HepG2 (cell line): ENCODE data around the gene C1QBP. TPM values are rescaled to one million over a fixed set of nuclear protein-coding genes. Genes with fewer than 3 reads are reported as not detected.
A peak's percentile ranks its signal among the peaks of the same experiment; 100 is the strongest.

Experiments
- NFATC3 ChIP-seq: sonication (generic); formaldehyde crosslinking; IDR thresholded peaks from 2 replicates; pipeline ENCODE4 v1.5.1; 2020; ENCODE audit warnings: mild to moderate bottlenecking, missing genetic modification reagents
- RBAK ChIP-seq: sonication (generic); formaldehyde crosslinking; IDR thresholded peaks from 2 replicates; pipeline ENCODE4 v1.5.1; 2020; ENCODE audit warnings: mild to moderate bottlenecking, missing genetic modification reagents
- SATB2 ChIP-seq: sonication (generic); formaldehyde crosslinking; IDR thresholded peaks from 2 replicates; pipeline ENCODE4 v1.5.0; 2020; ENCODE audit warnings: missing genetic modification reagents
- SP4 ChIP-seq: sonication (generic); formaldehyde crosslinking; IDR thresholded peaks from 2 replicates; pipeline ENCODE4 v1.8.1; 2023; ENCODE audit warnings: mild to moderate bottlenecking, missing genetic modification reagents
- TBL1XR1 ChIP-seq: fragments of 150-350 bp; IDR thresholded peaks from 2 replicates; pipeline ENCODE4 v1.6.1; 2014; ENCODE audit warnings: borderline replicate concordance, low read length; ENCODE audit not compliant: partially characterized antibody
- ZFP90 ChIP-seq: sonication (generic); formaldehyde crosslinking; IDR thresholded peaks from 2 replicates; pipeline ENCODE4 v1.8.0; 2022; ENCODE audit warnings: missing genetic modification reagents, mild to moderate bottlenecking, inconsistent platforms, borderline replicate concordance
- ZMYM4 ChIP-seq: sonication (generic); formaldehyde crosslinking; IDR thresholded peaks from 2 replicates; pipeline ENCODE4 v1.8.1; 2023; ENCODE audit warnings: mild to moderate bottlenecking, missing genetic modification reagents
- ZNF496 ChIP-seq: sonication (generic); formaldehyde crosslinking; IDR thresholded peaks from 2 replicates; pipeline ENCODE4 v1.8.1; 2023; ENCODE audit warnings: mild to moderate bottlenecking, moderate library complexity, missing genetic modification reagents; ENCODE audit not compliant: insufficient replicate concordance
- ZNF747 ChIP-seq: sonication (generic); formaldehyde crosslinking; IDR thresholded peaks from 2 replicates; pipeline ENCODE4 v1.8.1; 2023; ENCODE audit warnings: missing genetic modification reagents, mild to moderate bottlenecking, borderline replicate concordance
- ZNF879 ChIP-seq: sonication (generic); formaldehyde crosslinking; IDR thresholded peaks from 2 replicates; pipeline ENCODE4 v1.8.1; 2023; ENCODE audit warnings: missing genetic modification reagents
- polyA plus RNA-seq, 8 experiments: library from polyadenylated mRNA; depleted of rRNA in 3 of 8; stranded (reverse) in 7 of 8; unstranded in 1 of 8; fragments of >200 nt; fragmentation: Illumina TruSeq in 4 of 8; extraction: Trizol in 4 of 8; gene quantifications; 2 replicates each; pipeline versions ENCODE4 v1.2.1 to v1.2.3, GENCODE V29; 2011 to 2016; ENCODE audit warnings: low read depth in 4 of 8, missing spikeins in 1 of 8, mixed read lengths in 1 of 8; ENCODE audit not compliant: insufficient read depth in 1 of 8
- total RNA-seq, 5 experiments: library from RNA; depleted of rRNA; stranded (reverse); fragments of >200 nt; fragmentation: Illumina TruSeq; extraction: Trizol; gene quantifications; 2 replicates each; pipeline ENCODE4 v1.2.3, GENCODE V29; 2016; ENCODE audit warnings: low read depth in 1 of 5
- TF ChIP-seq, protein P1 (sequence below): sonication (generic); formaldehyde crosslinking; IDR thresholded peaks from 2 replicates; pipeline ENCODE4 v1.8.0; 2022; ENCODE audit warnings: mild to moderate bottlenecking, missing genetic modification reagents, moderate library complexity
- TF ChIP-seq, protein P2 (sequence below): sonication (generic); formaldehyde crosslinking; IDR thresholded peaks from one replicate; pipeline ENCODE4 v1.5.1; 2020; ENCODE audit warnings: mild to moderate bottlenecking, missing genetic modification reagents; ENCODE audit errors: not compliant biosample characterization
- TF ChIP-seq, protein P3 (sequence below): sonication (generic); formaldehyde crosslinking; IDR thresholded peaks from 2 replicates; pipeline ENCODE4 v1.8.0; 2022; ENCODE audit warnings: mild to moderate bottlenecking, missing genetic modification reagents, moderate library complexity
- TF ChIP-seq, protein P4 (sequence below): sonication (generic); formaldehyde crosslinking; IDR thresholded peaks from 2 replicates; pipeline ENCODE4 v1.4.0; 2020; ENCODE audit warnings: mild to moderate bottlenecking, missing genetic modification reagents
- TF ChIP-seq, protein P5 (sequence below): sonication (generic); formaldehyde crosslinking; IDR thresholded peaks from 2 replicates; pipeline ENCODE4 v1.5.1; 2020; ENCODE audit warnings: missing genetic modification reagents, mild to moderate bottlenecking, borderline replicate concordance

Gene C1QBP
- total and polyA plus RNA-seq, 2 of the 13 experiments (the other 11 are each of a cell fraction or from before 2014, with no cell fraction given), result 219 to 680 TPM

DNA sequence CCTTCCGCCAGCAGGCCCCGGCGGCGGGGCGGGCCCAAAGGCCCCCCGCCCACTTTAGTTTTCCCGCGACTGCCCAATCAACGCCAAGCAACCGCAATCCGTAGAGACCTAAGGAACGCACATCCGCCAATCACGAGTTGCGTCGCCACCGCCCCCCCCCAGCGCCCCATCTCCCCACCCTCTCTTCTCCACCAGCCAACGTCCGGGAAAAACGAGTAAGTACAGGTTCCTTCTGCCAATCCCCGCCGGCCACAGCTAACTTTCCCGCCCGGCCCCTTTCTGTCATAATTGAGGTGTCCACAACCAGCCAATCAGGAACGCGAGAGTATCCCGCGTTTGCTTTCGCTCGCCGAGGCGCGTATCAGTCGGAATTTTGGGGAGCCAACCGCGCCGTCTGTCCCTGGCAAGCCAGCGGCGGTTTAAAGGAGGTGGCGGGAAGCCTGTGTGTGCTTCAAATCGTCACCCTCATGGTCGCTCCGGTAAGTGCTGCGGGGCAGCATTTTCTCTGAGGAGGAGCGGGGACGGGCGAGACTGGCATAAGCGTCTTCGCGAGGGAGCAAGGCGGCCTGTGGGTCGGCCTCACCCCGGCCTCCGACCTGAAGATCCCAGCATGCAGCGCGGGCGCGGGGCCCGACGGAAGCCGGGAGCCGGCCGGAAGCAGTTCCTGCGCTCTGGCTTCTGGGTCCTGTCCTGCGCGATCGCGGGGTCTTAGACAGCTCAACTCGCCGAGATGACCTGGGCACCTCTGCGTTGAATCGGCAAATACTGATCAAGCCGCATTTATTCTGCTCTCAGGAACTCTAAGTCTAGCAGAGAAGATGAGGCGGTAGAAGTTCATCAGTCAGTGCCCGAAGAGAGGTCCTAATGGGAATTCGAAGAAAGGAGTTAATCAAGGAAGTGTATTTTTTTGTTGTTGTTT is 47.5 kb upstream of the C1QBP start, which contains the start of gene MIS12 (continued):
- no peak for TF ChIP-seq ZNF496 (CRISPR knock-in tag)
- no peak for TF ChIP-seq TBL1XR1
- peak; percentile 86 for TF ChIP-seq ZMYM4
- peak; percentile 66; the same call in 1 of the 2 replicates for TF ChIP-seq SATB2 (CRISPR knock-in tag)
- TF ChIP-seq, protein P1, sequence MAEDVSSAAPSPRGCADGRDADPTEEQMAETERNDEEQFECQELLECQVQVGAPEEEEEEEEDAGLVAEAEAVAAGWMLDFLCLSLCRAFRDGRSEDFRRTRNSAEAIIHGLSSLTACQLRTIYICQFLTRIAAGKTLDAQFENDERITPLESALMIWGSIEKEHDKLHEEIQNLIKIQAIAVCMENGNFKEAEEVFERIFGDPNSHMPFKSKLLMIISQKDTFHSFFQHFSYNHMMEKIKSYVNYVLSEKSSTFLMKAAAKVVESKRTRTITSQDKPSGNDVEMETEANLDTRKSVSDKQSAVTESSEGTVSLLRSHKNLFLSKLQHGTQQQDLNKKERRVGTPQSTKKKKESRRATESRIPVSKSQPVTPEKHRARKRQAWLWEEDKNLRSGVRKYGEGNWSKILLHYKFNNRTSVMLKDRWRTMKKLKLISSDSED, result 0 out of 2 replicates have a peak, but pooled peaks have one; percentile 78
- TF ChIP-seq, protein P2, sequence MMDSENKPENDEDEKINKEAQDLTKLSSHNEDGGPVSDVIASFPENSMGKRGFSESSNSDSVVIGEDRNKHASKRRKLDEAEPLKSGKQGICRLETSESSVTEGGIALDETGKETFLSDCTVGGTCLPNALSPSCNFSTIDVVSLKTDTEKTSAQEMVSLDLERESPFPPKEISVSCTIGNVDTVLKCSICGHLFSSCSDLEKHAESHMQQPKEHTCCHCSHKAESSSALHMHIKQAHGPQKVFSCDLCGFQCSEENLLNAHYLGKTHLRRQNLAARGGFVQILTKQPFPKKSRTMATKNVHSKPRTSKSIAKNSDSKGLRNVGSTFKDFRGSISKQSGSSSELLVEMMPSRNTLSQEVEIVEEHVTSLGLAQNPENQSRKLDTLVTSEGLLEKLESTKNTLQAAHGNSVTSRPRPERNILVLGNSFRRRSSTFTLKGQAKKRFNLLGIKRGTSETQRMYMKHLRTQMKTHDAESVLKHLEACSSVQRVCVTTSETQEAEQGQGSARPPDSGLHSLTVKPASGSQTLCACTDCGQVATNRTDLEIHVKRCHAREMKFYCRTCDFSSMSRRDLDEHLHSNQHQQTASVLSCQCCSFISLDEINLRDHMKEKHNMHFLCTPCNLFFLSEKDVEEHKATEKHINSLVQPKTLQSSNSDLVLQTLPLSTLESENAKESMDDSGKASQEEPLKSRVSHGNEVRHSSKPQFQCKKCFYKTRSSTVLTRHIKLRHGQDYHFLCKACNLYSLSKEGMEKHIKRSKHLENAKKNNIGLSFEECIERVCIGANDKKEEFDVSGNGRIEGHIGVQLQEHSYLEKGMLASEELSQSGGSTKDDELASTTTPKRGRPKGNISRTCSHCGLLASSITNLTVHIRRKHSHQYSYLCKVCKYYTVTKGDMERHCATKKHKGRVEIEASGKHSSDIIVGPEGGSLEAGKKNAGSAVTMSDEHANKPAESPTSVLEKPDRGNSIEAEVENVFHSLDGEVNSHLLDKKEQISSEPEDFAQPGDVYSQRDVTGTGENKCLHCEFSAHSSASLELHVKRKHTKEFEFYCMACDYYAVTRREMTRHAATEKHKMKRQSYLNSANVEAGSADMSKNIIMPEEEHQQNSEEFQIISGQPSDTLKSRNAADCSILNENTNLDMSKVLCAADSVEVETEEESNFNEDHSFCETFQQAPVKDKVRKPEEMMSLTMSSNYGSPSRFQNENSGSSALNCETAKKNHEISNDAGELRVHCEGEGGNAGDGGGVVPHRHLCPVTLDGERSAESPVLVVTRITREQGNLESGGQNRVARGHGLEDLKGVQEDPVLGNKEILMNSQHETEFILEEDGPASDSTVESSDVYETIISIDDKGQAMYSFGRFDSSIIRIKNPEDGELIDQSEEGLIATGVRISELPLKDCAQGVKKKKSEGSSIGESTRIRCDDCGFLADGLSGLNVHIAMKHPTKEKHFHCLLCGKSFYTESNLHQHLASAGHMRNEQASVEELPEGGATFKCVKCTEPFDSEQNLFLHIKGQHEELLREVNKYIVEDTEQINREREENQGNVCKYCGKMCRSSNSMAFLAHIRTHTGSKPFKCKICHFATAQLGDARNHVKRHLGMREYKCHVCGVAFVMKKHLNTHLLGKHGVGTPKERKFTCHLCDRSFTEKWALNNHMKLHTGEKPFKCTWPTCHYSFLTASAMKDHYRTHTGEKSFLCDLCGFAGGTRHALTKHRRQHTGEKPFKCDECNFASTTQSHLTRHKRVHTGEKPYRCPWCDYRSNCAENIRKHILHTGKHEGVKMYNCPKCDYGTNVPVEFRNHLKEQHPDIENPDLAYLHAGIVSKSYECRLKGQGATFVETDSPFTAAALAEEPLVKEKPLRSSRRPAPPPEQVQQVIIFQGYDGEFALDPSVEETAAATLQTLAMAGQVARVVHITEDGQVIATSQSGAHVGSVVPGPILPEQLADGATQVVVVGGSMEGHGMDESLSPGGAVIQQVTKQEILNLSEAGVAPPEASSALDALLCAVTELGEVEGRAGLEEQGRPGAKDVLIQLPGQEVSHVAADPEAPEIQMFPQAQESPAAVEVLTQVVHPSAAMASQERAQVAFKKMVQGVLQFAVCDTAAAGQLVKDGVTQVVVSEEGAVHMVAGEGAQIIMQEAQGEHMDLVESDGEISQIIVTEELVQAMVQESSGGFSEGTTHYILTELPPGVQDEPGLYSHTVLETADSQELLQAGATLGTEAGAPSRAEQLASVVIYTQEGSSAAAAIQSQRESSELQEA (CRISPR knock-in tag), result no peak
- TF ChIP-seq, protein P3, sequence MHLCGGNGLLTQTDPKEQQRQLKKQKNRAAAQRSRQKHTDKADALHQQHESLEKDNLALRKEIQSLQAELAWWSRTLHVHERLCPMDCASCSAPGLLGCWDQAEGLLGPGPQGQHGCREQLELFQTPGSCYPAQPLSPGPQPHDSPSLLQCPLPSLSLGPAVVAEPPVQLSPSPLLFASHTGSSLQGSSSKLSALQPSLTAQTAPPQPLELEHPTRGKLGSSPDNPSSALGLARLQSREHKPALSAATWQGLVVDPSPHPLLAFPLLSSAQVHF (CRISPR knock-in tag), result peak; percentile 62; the same call in 1 of the 2 replicates
- peak; percentile 72; the same call in 1 of the 2 replicates for TF ChIP-seq SP4 (CRISPR knock-in tag)
- TF ChIP-seq ZFP90 (CRISPR knock-in tag), result no peak
- TF ChIP-seq, protein P4, sequence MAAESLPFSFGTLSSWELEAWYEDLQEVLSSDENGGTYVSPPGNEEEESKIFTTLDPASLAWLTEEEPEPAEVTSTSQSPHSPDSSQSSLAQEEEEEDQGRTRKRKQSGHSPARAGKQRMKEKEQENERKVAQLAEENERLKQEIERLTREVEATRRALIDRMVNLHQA, result no peak
- 0 out of 2 replicates have a peak, but pooled peaks have one; percentile 38 for TF ChIP-seq ZNF879 (CRISPR knock-in tag)
- no peak for TF ChIP-seq RBAK (CRISPR knock-in tag)
- no peak for TF ChIP-seq NFATC3 (CRISPR knock-in tag)
- TF ChIP-seq ZNF747, result no peak
- TF ChIP-seq, protein P5, sequence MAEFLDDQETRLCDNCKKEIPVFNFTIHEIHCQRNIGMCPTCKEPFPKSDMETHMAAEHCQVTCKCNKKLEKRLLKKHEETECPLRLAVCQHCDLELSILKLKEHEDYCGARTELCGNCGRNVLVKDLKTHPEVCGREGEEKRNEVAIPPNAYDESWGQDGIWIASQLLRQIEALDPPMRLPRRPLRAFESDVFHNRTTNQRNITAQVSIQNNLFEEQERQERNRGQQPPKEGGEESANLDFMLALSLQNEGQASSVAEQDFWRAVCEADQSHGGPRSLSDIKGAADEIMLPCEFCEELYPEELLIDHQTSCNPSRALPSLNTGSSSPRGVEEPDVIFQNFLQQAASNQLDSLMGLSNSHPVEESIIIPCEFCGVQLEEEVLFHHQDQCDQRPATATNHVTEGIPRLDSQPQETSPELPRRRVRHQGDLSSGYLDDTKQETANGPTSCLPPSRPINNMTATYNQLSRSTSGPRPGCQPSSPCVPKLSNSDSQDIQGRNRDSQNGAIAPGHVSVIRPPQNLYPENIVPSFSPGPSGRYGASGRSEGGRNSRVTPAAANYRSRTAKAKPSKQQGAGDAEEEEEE (CRISPR knock-in tag), result no peak
